Parathyroid adenoma (tissue), 2 donors: ENCODE results near the gene PEMT.

Source experiments
- H2AFZ ChIP-seq: fragments of 300-600 bp; sonication (generic); one replicate; pipeline ENCODE4 v1.7.0; 2017; ENCODE audit warnings: antibody characterized with exemption, mild to moderate bottlenecking
- H3K27ac ChIP-seq: fragments of 300-600 bp; sonication (generic); one replicate; pipeline ENCODE4 v1.7.0; 2017
- H3K27me3 ChIP-seq: fragments of 300-600 bp; sonication (generic); one replicate; pipeline ENCODE4 v1.7.0; 2017; ENCODE audit warnings: low read length; ENCODE audit not compliant: control insufficient read depth, insufficient read depth
- H3K36me3 ChIP-seq: fragments of 300-600 bp; sonication (generic); one replicate; pipeline ENCODE4 v1.7.0; 2017; ENCODE audit warnings: low read length; ENCODE audit not compliant: control insufficient read depth, insufficient read depth
- H3K4me1 ChIP-seq: fragments of 300-600 bp; sonication (generic); one replicate; pipeline ENCODE4 v1.7.0; 2017; ENCODE audit warnings: control low read depth
- H3K4me2 ChIP-seq: fragments of 300-600 bp; sonication (generic); one replicate; pipeline ENCODE4 v1.7.0; 2017; ENCODE audit warnings: low read length
- H3K4me3 ChIP-seq: fragments of 300-600 bp; sonication (generic); one replicate; pipeline ENCODE4 v1.7.0; 2017; ENCODE audit warnings: low read depth, low read length
- H3K79me2 ChIP-seq: fragments of 300-600 bp; sonication (generic); one replicate; pipeline ENCODE4 v1.7.0; 2017; ENCODE audit warnings: control low read depth
- H3K9ac ChIP-seq: fragments of 300-600 bp; sonication (generic); one replicate; pipeline ENCODE4 v1.7.0; 2017; ENCODE audit warnings: mild to moderate bottlenecking
- H3K9me3 ChIP-seq: fragments of 300-600 bp; sonication (generic); one replicate; pipeline ENCODE4 v1.7.0; 2017; ENCODE audit warnings: low read length; ENCODE audit not compliant: control insufficient read depth
- TF ChIP-seq, protein P1 (sequence below): fragments of 300-600 bp; sonication (generic); IDR thresholded peaks from one replicate; pipeline ENCODE4 v1.7.0; 2017; ENCODE audit warnings: antibody characterized with exemption, mild to moderate bottlenecking
- donor health status: primary hyperparathyroidism.

Gene PEMT

DNA sequence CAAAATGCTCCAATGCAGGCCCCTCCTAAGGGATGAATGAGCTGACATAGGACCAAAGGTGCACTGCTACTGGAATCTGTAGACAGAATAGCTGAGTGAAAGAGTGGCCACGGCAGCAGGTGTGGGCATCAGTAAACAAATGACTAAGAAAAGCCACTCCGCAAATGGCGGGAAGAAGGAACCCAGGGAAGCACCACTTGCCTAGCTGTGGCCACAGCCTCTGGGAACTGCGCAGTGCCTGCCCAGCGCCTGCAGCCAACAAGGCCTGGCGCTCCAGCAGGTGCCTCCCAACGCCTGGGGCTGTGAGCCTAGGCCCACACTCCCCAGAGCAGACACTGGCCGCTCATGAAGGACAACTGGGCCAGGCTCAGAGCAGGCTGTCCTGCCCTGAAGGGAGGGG is 11.8 kb downstream of the PEMT start:
- Histone ChIP-seq H3K27me3 (no peaks in the 10 kb centered on the region), H3K4me1 (no peaks in the 10 kb centered on the region), H3K4me2 (no peak overlapping the region), H3K4me3 (no peak overlapping the region), H3K9me3 (no peaks in the 10 kb centered on the region), H3K27ac (no peak overlapping the region), H3K36me3 (no peaks in the 10 kb centered on the region), H2AFZ (no peak overlapping the region), H3K79me2 (peaks cover 19% of the 10 kb centered on the region), H3K9ac (no peak overlapping the region)
- TF ChIP-seq, protein P1, sequence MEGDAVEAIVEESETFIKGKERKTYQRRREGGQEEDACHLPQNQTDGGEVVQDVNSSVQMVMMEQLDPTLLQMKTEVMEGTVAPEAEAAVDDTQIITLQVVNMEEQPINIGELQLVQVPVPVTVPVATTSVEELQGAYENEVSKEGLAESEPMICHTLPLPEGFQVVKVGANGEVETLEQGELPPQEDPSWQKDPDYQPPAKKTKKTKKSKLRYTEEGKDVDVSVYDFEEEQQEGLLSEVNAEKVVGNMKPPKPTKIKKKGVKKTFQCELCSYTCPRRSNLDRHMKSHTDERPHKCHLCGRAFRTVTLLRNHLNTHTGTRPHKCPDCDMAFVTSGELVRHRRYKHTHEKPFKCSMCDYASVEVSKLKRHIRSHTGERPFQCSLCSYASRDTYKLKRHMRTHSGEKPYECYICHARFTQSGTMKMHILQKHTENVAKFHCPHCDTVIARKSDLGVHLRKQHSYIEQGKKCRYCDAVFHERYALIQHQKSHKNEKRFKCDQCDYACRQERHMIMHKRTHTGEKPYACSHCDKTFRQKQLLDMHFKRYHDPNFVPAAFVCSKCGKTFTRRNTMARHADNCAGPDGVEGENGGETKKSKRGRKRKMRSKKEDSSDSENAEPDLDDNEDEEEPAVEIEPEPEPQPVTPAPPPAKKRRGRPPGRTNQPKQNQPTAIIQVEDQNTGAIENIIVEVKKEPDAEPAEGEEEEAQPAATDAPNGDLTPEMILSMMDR: no peak

GRCh38 chr17:17577373-17577772 is 14.1 kb downstream of the PEMT start:
- no peaks in the 10 kb centered on the region for H3K9me3 ChIP-seq
- H3K27me3 ChIP-seq: no peaks in the 10 kb centered on the region
- H3K79me2 ChIP-seq: peaks cover 15% of the 10 kb centered on the region
- no peak overlapping the region for H2AFZ ChIP-seq
- H3K4me1 ChIP-seq: no peaks in the 10 kb centered on the region
- no peak overlapping the region for H3K9ac ChIP-seq
- no peak overlapping the region for H3K4me2 ChIP-seq
- TF ChIP-seq, protein P1: no peak
- H3K27ac ChIP-seq: no peak overlapping the region
- no peaks in the 10 kb centered on the region for H3K36me3 ChIP-seq
- H3K4me3 ChIP-seq: no peak overlapping the region

GRCh38 chr17:17576772-17577234 is 14.7 kb downstream of the PEMT start:
- TF ChIP-seq, protein P1: no peak
- H3K27ac ChIP-seq: no peak overlapping the region
- H3K36me3 ChIP-seq: no peaks in the 10 kb centered on the region
- H3K4me2 ChIP-seq: no peak overlapping the region
- no peak overlapping the region for H3K4me3 ChIP-seq
- H3K27me3 ChIP-seq: no peaks in the 10 kb centered on the region
- peaks cover 11% of the 10 kb centered on the region for H3K79me2 ChIP-seq
- no peaks in the 10 kb centered on the region for H3K9me3 ChIP-seq
- no peak overlapping the region for H3K9ac ChIP-seq
- no peak overlapping the region for H2AFZ ChIP-seq
- no peaks in the 10 kb centered on the region for H3K4me1 ChIP-seq

DNA sequence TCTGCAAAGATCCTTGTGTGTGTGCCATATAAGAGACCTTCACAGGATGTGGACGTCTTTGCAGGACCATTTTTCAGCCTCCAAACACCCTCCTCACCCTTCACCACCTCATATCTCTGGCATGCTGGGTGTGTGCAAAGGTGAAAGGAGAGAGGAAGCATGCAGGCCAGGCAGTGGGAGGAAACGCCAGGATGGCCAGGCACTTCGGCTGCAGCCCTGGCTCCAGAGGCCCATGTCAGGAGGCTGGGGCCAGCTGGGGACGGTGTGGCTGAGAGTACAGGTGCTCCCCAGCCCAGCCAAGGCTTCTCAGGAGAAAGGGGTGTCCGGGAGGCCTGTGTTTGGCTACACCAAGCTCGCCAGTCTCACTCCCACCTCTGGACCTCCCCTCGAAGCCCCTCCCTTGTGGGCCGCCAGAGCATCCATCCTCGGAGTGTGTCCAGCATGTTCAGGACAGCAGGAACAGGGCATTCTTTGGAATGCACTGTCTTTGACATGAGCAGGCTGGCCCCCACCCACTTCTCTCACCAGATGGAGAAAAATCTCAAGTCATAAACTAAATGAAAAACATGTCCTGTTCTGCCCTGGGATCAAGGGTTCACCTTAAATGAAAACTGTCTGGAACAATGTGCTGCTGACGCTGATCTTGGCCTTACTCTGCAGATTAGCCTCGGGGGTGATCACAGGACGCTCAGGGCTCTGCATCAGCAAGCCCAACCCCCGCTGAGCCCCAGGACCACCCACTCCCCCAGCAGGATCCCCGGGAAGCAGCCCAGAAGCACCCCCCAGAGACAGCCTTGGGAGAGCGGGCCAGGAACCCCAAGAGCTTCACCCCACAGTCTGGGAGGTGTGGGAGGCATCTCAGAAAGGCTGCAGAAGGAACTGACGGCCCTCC is 15.9 kb downstream of the PEMT start:
- Histone ChIP-seq H3K4me1 (no peaks in the 10 kb centered on the region), H3K79me2 (peaks cover 12% of the 10 kb centered on the region), H3K36me3 (no peaks in the 10 kb centered on the region), H3K27ac (no peak overlapping the region), H3K9ac (no peak overlapping the region), H3K4me2 (no peak overlapping the region), H3K9me3 (no peaks in the 10 kb centered on the region), H2AFZ (no peak overlapping the region), H3K4me3 (no peak overlapping the region), H3K27me3 (no peaks in the 10 kb centered on the region)
- TF ChIP-seq, protein P1: no peak
